ENCODE measurements around the gene NOL9. TPM values are rescaled to one million over a fixed set of nuclear protein-coding genes. Genes with fewer than 3 reads are reported as not detected.

The NOL9 gene
- total RNA-seq, 5 donors from 2014 or later (not counting 1 experiment from before 2014, with no cell fraction given) = 48.6 to 66.6 (median 58.7) TPM

- Histone ChIP-seq H3K4me3 (ENCODE audit: control insufficient read depth in 1 of 2, extremely low read depth in 1 of 2, low read length in 1 of 2) (peak within 1 kb of the TSS; percentile 68 to 84), H3K27me3 (replicated peaks in 1 of 2; ENCODE audit: control insufficient read depth in 2 of 2, extremely low read depth in 1 of 2, insufficient read depth in 2 of 2, low read length in 1 of 2) (peaks cover 0 to 34% of the 10 kb centered on the region in 2 experiments), H3K4me1 (ENCODE audit: control insufficient read depth in 1 of 2, extremely low read depth in 1 of 2, insufficient read depth in 2 of 2, low read length in 2 of 2) (peaks cover 2 to 56% of the 10 kb centered on the region in 2 experiments), H3K27ac (ENCODE audit: low read length) (peak within 1 kb of the TSS; percentile 56), H3K9me3 (no peaks in the 10 kb centered on the region), H3K36me3 (ENCODE audit: control insufficient read depth in 2 of 2, extremely low read depth in 1 of 2, insufficient read depth in 1 of 2, low read length in 1 of 2) (no peaks in the 10 kb centered on the region)
- Mint-ChIP-seq H3K4me1 (peaks cover 21 to 37% (median 25%) of the 10 kb centered on the region in 3 donors), H3K27ac (peak within 1 kb of the TSS; percentile 72 to 83), H3K4me3 (peak within 1 kb of the TSS; percentile 67 to 81 (median 71)), H3K27me3 (peaks cover 4 to 8% of the 10 kb centered on the region in 2 donors), H3K9me3 (no peaks in the 10 kb centered on the region), H3K36me3 (no peaks in the 10 kb centered on the region)
- CTCF ChIA-PET = interaction anchor here (0.5 to 1.5 kb wide), 4 partner anchors 10 to 153 kb away, joined by 3 to 5 read pairs (median 4); no protein-coding TSS in a partner anchor
- no peak for ATAC-seq (replicated peaks in 1 of 4)
- POLR2A ChIA-PET = no interaction called here
- 93% methylated on average over 4 of the region's 6 CpGs for WGBS (ENCODE audit: insufficient coverage)
- no peak for DNase-seq
These were observed 62.8 kb downstream of the NOL9 start, which contains the start of gene PLEKHG5 for GRCh38 chr1:6491480-6491962. Gene PLEKHG5, minus strand, starts transcription at chr1:6491667. Its CDS starts 14,096 bp downstream, at chr1:6477571.

GRCh38 chr1:6491081-6491449, 63.2 kb downstream of the NOL9 start:
- Histone ChIP-seq H3K4me3 (ENCODE audit: control insufficient read depth in 1 of 2, extremely low read depth in 1 of 2, low read length in 1 of 2) (peak overlapping the region; percentile 68 to 84), H3K27ac (ENCODE audit: low read length) (peak overlapping the region; percentile 56), H3K4me1 (ENCODE audit: control insufficient read depth in 1 of 2, extremely low read depth in 1 of 2, insufficient read depth in 2 of 2, low read length in 2 of 2) (peaks cover 2 to 56% of the 10 kb centered on the region in 2 experiments), H3K9me3 (no peaks in the 10 kb centered on the region), H3K36me3 (ENCODE audit: control insufficient read depth in 2 of 2, extremely low read depth in 1 of 2, insufficient read depth in 1 of 2, low read length in 1 of 2) (no peaks in the 10 kb centered on the region), H3K27me3 (replicated peaks in 1 of 2; ENCODE audit: control insufficient read depth in 2 of 2, extremely low read depth in 1 of 2, insufficient read depth in 2 of 2, low read length in 1 of 2) (peaks cover 0 to 39% of the 10 kb centered on the region in 2 experiments)
- Mint-ChIP-seq H3K27ac (peak overlapping the region; percentile 72 to 83), H3K9me3 (no peaks in the 10 kb centered on the region), H3K36me3 (no peaks in the 10 kb centered on the region), H3K4me3 (peak overlapping the region; percentile 67 to 81 (median 71)), H3K4me1 (peaks cover 23 to 37% (median 28%) of the 10 kb centered on the region in 3 donors), H3K27me3 (peaks cover 9 to 12% of the 10 kb centered on the region in 2 donors)
- CTCF ChIA-PET = interaction anchor here (1.1 to 1.5 kb wide), 3 partner anchors 31 to 154 kb away, joined by 3 to 5 read pairs (median 5); no protein-coding TSS in a partner anchor
- 52% methylated on average over 5 of the region's 6 CpGs for WGBS (ENCODE audit: insufficient coverage)
- POLR2A ChIA-PET = interaction anchor here in 1 of 2 donors (0.6 kb wide), 1 partner anchor 45 kb away, joined by 3 read pairs; no protein-coding TSS in a partner anchor
- ATAC-seq (replicated peaks in 1 of 4) (no peak), DNase-seq (no peak)

DNA sequence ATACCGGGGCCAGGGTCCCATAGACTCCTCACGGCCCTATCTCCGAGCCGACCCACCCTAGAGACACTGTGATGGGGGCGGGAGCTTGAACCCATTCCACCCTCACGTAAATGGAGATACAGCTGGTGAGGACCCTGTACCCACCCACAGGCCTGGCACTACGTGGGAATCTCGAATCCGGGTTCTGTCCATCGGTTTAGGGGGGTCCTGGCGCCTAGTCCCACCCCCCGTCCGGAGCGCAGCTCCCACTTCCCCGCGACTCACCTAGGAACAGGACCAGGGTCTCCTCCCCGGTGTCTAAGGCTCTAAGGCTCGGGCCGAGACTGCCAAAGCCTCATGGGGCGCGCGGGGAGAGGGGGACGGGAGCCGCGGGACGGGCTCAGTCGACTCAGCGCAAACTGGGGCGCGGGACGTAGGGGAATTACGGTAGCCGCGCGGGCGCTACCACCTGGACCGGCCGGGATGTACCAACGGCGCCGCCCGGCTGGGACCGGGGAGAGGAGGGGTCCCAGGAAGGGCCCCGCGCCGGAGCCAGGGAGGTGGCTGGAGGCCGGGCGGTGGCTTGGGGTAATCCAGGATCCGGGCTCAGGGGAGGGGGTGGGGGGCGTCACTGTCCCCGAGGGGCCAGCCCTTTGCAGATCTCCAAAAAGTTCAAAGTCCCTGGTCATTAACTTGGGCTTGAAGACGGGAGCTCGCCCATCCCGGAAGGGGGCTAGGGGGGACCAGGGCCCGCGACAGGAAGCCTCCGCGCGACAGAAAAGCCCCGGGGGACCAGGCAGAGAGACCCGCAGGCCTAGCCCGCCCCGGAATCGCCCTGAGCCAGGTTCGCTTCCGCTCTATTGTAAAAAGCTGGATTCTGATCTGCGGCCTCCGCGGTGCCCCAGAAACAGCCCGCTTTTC, 63.9 kb downstream of the NOL9 start:
- H3K27ac Mint-ChIP-seq = peak overlapping the region; percentile 72 to 83
- peak; percentile 34 to 66 (median 56) for ATAC-seq (replicated peaks in 1 of 4)
- H3K36me3 Mint-ChIP-seq = no peaks in the 10 kb centered on the region
- 2% methylated on average over 58 of the region's 70 CpGs for WGBS (ENCODE audit: insufficient coverage)
- POLR2A ChIA-PET = interaction anchor here in 1 of 2 donors (0.6 kb wide), 1 partner anchor 45 kb away, joined by 3 read pairs; no protein-coding TSS in a partner anchor
- H3K4me1 ChIP-seq (ENCODE audit: control insufficient read depth in 1 of 2, extremely low read depth in 1 of 2, insufficient read depth in 2 of 2, low read length in 2 of 2) = peaks cover 2 to 55% of the 10 kb centered on the region in 2 experiments
- H3K27me3 Mint-ChIP-seq = peaks cover 13 to 14% of the 10 kb centered on the region in 2 donors
- CTCF ChIA-PET = interaction anchor here (1.1 to 1.5 kb wide), 3 partner anchors 30 to 154 kb away, joined by 3 to 5 read pairs (median 5); no protein-coding TSS in a partner anchor
- peak overlapping the region; percentile 56 for H3K27ac ChIP-seq (ENCODE audit: low read length)
- H3K9me3 ChIP-seq = no peaks in the 10 kb centered on the region
- DNase-seq = peak in 26 of 35 experiments; percentile 14 to 65 (median 32)
- H3K36me3 ChIP-seq (ENCODE audit: control insufficient read depth in 2 of 2, extremely low read depth in 1 of 2, insufficient read depth in 1 of 2, low read length in 1 of 2) = no peaks in the 10 kb centered on the region
- peak overlapping the region; percentile 67 to 81 (median 71) for H3K4me3 Mint-ChIP-seq
- H3K4me3 ChIP-seq (ENCODE audit: control insufficient read depth in 1 of 2, extremely low read depth in 1 of 2, low read length in 1 of 2) = peak overlapping the region; percentile 68 to 84
- H3K4me1 Mint-ChIP-seq = peaks cover 22 to 32% (median 28%) of the 10 kb centered on the region in 3 donors
- no peaks in the 10 kb centered on the region for H3K9me3 Mint-ChIP-seq
- peaks cover 0 to 44% of the 10 kb centered on the region in 2 experiments for H3K27me3 ChIP-seq (replicated peaks in 1 of 2; ENCODE audit: control insufficient read depth in 2 of 2, extremely low read depth in 1 of 2, insufficient read depth in 2 of 2, low read length in 1 of 2)

- ATAC-seq (replicated peaks in 1 of 4) (peak; percentile 69 to 72 (median 71)), DNase-seq (peak; percentile 34 to 88 (median 64))
- no peaks in the 10 kb centered on the region for H3K36me3 Mint-ChIP-seq
- H3K27me3 ChIP-seq (replicated peaks in 1 of 2; ENCODE audit: control insufficient read depth in 2 of 2, extremely low read depth in 1 of 2, insufficient read depth in 2 of 2, low read length in 1 of 2) = peaks cover 0 to 48% of the 10 kb centered on the region in 2 experiments
- H3K9me3 Mint-ChIP-seq = no peaks in the 10 kb centered on the region
- H3K9me3 ChIP-seq = no peaks in the 10 kb centered on the region
- H3K27me3 Mint-ChIP-seq = peaks cover 13 to 14% of the 10 kb centered on the region in 2 donors
- no peak overlapping the region for H3K27ac ChIP-seq (ENCODE audit: low read length)
- H3K4me1 ChIP-seq (ENCODE audit: control insufficient read depth in 1 of 2, extremely low read depth in 1 of 2, insufficient read depth in 2 of 2, low read length in 2 of 2) = peaks cover 2 to 58% of the 10 kb centered on the region in 2 experiments
- CTCF ChIA-PET = no interaction called here
- no peaks in the 10 kb centered on the region for H3K36me3 ChIP-seq (ENCODE audit: control insufficient read depth in 2 of 2, extremely low read depth in 1 of 2, insufficient read depth in 1 of 2, low read length in 1 of 2)
- H3K4me1 Mint-ChIP-seq = peaks cover 22 to 31% (median 28%) of the 10 kb centered on the region in 3 donors
- 12% methylated on average over 16 of the region's 21 CpGs for WGBS (ENCODE audit: insufficient coverage)
- peak overlapping the region; percentile 68 to 84 for H3K4me3 ChIP-seq (ENCODE audit: control insufficient read depth in 1 of 2, extremely low read depth in 1 of 2, low read length in 1 of 2)
- H3K4me3 Mint-ChIP-seq = peak overlapping the region; percentile 67 to 81 (median 70)
- POLR2A ChIA-PET = no interaction called here
- H3K27ac Mint-ChIP-seq = no peak overlapping the region
These were observed 64.5 kb downstream of the NOL9 start for GRCh38 chr1:6489799-6490180.

DNA sequence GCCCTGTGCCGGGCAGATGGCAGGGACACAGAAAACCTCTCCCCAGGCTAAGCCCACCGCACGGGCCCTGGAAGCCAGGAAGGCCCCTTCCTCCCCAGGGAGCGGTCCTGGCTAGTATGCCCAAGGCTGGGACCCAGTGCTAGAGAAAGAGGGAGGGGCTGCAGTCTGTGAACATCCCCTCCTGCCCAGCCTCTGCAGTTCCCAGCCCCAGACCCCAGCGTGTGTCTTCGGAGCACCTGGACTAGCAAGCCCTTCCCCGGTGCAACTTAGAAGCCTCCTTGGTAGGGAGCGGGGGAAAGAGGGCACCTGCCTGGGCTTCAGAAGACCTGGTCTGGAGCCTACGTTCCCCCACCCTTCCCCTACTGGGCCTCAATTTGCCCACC, 64.9 kb downstream of the NOL9 start:
- peaks cover 25 to 32% (median 28%) of the 10 kb centered on the region in 3 donors for H3K4me1 Mint-ChIP-seq
- H3K36me3 Mint-ChIP-seq = no peaks in the 10 kb centered on the region
- peak overlapping the region in 2 of 3 donors; percentile 6 to 81 for H3K4me3 Mint-ChIP-seq

More for the DNA sequence above, 64.9 kb downstream of the NOL9 start:
- POLR2A ChIA-PET = no interaction called here
- peaks cover 13 to 18% of the 10 kb centered on the region in 2 donors for H3K27me3 Mint-ChIP-seq
- Histone ChIP-seq H3K36me3 (ENCODE audit: control insufficient read depth in 2 of 2, extremely low read depth in 1 of 2, insufficient read depth in 1 of 2, low read length in 1 of 2) (no peaks in the 10 kb centered on the region), H3K27ac (ENCODE audit: low read length) (no peak overlapping the region), H3K4me3 (ENCODE audit: control insufficient read depth in 1 of 2, extremely low read depth in 1 of 2, low read length in 1 of 2) (no peak overlapping the region), H3K9me3 (no peaks in the 10 kb centered on the region), H3K4me1 (ENCODE audit: control insufficient read depth in 1 of 2, extremely low read depth in 1 of 2, insufficient read depth in 2 of 2, low read length in 2 of 2) (peaks cover 2 to 58% of the 10 kb centered on the region in 2 experiments), H3K27me3 (replicated peaks in 1 of 2; ENCODE audit: control insufficient read depth in 2 of 2, extremely low read depth in 1 of 2, insufficient read depth in 2 of 2, low read length in 1 of 2) (peaks cover 0 to 52% of the 10 kb centered on the region in 2 experiments)
- no peaks in the 10 kb centered on the region for H3K9me3 Mint-ChIP-seq
- no peak for DNase-seq
- CTCF ChIA-PET = interaction anchor here in 1 of 2 donors (0.8 kb wide), 1 partner anchor 127 kb away, joined by 3 read pairs; no protein-coding TSS in a partner anchor
- 83% methylated on average over 1 of the region's 9 CpGs for WGBS (ENCODE audit: insufficient coverage)
- no peak overlapping the region for H3K27ac Mint-ChIP-seq
- ATAC-seq (replicated peaks in 1 of 4) = no peak

All from T-cell (primary cell).